LNCaP clone FGC (cell line): ENCODE data around the gene STK32B.

ENCODE experiments used
- DNase-seq: peaks from one replicate; pipeline ENCODE4 v3.0.0-alpha.2; 2011; ENCODE audit warnings: low read depth
- H3K4me3 ChIP-seq: 2 replicates; pipeline ENCODE4 v1.5.1; 2011; ENCODE audit warnings: mild to moderate bottlenecking, low read depth, low read length, control low read depth
- CTCF ChIP-seq: IDR thresholded peaks from 2 replicates; pipeline ENCODE4 v1.5.1; 2012; ENCODE audit warnings: mild to moderate bottlenecking; ENCODE audit not compliant: control insufficient read depth, insufficient read depth; ENCODE audit errors: extremely low read depth

Gene STK32B

GRCh38 chr4:5157791-5158770 lies 106.8 kb downstream of the STK32B start:
- DNase-seq = no peak
- no peak overlapping the region for H3K4me3 ChIP-seq
- no peak for TF ChIP-seq CTCF

- DNase-seq = no peak
- no peak overlapping the region for H3K4me3 ChIP-seq
- TF ChIP-seq CTCF = no peak
These were observed 107.5 kb downstream of the STK32B start for GRCh38 chr4:5158825-5159224.

GRCh38 chr4:5160668-5161067 lies 109.4 kb downstream of the STK32B start:
- no peak for DNase-seq
- TF ChIP-seq CTCF = no peak
- no peak overlapping the region for H3K4me3 ChIP-seq

- DNase-seq = no peak
- no peak for TF ChIP-seq CTCF
- H3K4me3 ChIP-seq = no peak overlapping the region
These were observed 111.7 kb downstream of the STK32B start for GRCh38 chr4:5162909-5163508.

GRCh38 chr4:5164221-5164912 lies 113.1 kb downstream of the STK32B start:
- H3K4me3 ChIP-seq = no peak overlapping the region
- TF ChIP-seq CTCF = no peak
- DNase-seq = no peak

GRCh38 chr4:5165420-5166369 lies 114.4 kb downstream of the STK32B start:
- DNase-seq = no peak

More at GRCh38 chr4:5165420-5166369, 114.4 kb downstream of the STK32B start:
- no peak for TF ChIP-seq CTCF
- H3K4me3 ChIP-seq = no peak overlapping the region
